ENCODE results near the gene LRRC7.
"Not testable (repeated sequence)": the region's sequence is repeated elsewhere in the genome, so short reads cannot be mapped to it uniquely, and the experiment has no call there.

LRRC7 gene

DNA sequence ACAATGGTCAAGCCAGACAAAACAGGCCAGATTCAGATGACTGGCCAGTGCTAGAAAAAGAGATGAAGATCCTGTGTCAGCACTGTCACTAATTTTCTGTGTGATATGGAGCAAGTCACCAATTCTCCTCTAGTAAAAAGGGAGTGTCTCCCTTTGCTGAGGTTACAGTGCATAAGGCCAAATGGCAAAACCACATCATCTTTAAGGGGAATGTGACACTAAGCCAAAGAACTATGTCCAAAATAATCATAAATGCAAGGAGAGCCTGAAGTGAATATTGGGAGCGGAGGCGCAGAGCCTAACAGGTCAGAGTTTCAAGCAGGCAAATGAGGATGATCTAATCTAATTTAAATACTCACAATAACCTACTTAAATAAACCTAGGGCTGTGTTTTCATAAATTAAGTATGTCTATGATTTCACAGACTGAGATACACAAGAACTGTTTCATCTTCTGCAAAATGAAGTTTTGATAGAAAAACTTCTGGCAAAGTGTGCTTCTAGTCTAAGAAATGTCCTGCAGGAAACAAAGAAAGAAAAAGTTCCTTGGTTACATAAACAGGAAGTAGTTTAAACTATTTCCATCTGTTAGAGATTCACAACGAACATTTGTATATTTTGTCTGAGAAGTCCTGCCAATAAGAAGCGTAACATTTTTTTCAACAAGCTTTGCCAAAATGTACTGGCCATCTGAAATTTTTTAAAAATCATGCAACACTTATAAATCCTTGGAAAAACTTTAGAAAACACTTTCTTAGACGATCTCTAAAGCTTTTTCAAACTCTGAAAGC is 347.4 kb downstream of the LRRC7 start:
- no peak overlapping the region for H3K4me3 ChIP-seq (ENCODE audit: low read depth, low read length)
- TF ChIP-seq, protein P1, sequence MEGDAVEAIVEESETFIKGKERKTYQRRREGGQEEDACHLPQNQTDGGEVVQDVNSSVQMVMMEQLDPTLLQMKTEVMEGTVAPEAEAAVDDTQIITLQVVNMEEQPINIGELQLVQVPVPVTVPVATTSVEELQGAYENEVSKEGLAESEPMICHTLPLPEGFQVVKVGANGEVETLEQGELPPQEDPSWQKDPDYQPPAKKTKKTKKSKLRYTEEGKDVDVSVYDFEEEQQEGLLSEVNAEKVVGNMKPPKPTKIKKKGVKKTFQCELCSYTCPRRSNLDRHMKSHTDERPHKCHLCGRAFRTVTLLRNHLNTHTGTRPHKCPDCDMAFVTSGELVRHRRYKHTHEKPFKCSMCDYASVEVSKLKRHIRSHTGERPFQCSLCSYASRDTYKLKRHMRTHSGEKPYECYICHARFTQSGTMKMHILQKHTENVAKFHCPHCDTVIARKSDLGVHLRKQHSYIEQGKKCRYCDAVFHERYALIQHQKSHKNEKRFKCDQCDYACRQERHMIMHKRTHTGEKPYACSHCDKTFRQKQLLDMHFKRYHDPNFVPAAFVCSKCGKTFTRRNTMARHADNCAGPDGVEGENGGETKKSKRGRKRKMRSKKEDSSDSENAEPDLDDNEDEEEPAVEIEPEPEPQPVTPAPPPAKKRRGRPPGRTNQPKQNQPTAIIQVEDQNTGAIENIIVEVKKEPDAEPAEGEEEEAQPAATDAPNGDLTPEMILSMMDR (IDR thresholded peaks at IDR 0.05; ENCODE audit: insufficient read depth, low read length, missing control alignments): no peak
- DNase-seq (ENCODE audit: low read depth, low spot score): no peak
- ChIA-PET POLR2A (no interaction called here), CTCF (no interaction called here)

DNA sequence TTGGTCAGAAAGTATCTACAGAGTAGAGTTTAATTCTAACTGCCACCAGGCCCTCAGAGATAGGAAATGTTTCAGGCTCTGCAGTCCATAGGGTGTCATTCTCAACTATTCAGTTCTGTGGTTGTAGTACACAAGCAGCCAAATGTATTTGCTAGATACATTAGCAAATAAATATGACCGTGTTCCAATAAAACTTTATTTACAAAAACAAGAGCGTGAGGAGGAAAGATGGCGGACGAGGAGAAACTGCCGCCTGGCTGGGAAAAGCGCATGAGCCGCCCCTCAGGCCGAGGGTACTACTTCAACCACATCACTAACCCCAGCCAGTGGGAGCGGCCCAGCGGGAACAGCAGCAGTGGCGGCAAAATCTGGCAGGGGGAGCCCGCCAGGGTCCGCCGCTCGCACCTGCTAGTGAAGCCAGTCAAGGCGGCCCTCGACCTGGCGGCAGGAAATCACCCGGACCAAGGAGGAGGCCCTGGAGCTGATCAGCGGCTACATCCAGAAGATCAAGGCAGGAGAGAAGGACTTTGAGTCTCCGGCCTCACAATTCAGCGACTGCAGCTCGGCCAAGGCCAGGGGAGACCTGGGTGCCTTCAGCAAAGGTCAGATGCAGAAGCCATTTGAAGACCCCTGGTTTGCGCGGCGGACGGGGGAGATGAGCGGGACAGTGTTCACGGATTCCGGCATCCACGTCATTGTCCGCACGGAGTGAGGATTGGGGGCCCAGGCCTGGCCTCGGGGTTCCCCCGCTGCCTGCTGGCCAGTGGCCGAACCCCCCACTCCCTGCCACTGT is 351.6 kb downstream of the LRRC7 start:
- H3K4me3 ChIP-seq (ENCODE audit: low read depth, low read length): no peak overlapping the region
- no peak for DNase-seq (ENCODE audit: low read depth, low spot score)
- ChIA-PET POLR2A (no interaction called here), CTCF (no interaction called here)
- TF ChIP-seq, protein P1 (IDR thresholded peaks at IDR 0.05; ENCODE audit: insufficient read depth, low read length, missing control alignments): no peak

DNA sequence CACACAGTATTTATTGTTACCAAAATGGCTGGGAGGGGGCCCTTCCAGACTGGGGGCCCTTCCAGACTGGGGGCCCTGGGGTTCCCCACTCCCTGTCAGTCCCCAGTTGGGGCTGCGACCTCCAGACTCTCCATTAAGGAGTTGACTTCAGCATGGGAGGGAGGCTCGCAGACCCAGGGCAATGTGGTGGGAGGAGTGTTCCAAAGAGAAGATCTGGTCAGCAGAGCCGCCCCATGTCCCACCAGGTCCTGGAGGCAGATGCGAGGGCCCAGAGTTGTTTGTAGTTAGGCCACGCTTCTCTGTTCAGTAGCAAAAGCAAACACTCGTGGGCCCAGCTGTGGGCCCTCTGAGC is 352.2 kb downstream of the LRRC7 start:
- H3K4me3 ChIP-seq (ENCODE audit: low read depth, low read length): no peak overlapping the region
- DNase-seq (ENCODE audit: low read depth, low spot score): no peak
- TF ChIP-seq, protein P1 (IDR thresholded peaks at IDR 0.05; ENCODE audit: insufficient read depth, low read length, missing control alignments): no peak
- CTCF ChIA-PET: no interaction called here
- POLR2A ChIA-PET: no interaction called here

DNA sequence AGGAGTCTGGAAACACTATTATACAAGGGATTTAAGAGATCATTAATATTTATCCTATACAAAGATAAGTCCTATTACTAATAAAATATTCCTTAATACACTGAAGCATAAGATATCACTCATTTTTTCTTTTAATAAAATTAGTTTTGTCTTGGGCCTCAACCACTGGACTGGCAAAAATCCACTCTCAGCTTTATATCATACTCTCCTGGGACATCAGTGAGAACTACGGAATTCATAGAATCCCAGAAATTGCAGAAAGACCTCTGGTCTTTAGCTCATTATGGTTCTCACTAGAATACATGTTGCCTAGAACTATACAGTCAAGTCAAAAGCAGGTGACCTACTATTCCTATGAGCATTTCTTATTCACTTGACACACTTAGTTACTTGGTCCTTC is 352.7 kb downstream of the LRRC7 start:
- POLR2A ChIA-PET: no interaction called here
- no peak for DNase-seq (ENCODE audit: low read depth, low spot score)
- CTCF ChIA-PET: no interaction called here
- H3K4me3 ChIP-seq (ENCODE audit: low read depth, low read length): no peak overlapping the region
- TF ChIP-seq, protein P1 (IDR thresholded peaks at IDR 0.05; ENCODE audit: insufficient read depth, low read length, missing control alignments): no peak

DNA sequence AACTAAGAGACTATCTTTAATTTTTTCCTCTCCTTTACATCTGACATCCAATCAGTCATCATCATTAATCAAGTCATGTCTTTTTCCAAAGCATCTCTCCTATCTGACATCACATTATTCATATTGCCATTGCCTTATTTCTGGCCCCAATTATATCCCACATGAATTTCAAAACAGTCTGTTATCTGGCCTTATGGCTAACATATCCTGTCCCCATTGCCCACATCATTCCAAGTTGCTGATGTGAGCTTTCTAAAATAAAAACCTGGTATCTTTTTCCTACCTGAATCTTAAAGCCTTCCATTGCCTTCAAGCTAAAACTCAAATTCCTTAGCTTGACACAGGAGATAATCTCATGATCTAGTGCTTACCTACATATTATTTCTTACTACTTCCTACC is 353.8 kb downstream of the LRRC7 start:
- no peak overlapping the region for H3K4me3 ChIP-seq (ENCODE audit: low read depth, low read length)
- no peak for DNase-seq (ENCODE audit: low read depth, low spot score)
- ChIA-PET POLR2A (no interaction called here), CTCF (no interaction called here)
- TF ChIP-seq, protein P1 (IDR thresholded peaks at IDR 0.05; ENCODE audit: insufficient read depth, low read length, missing control alignments): no peak

DNA sequence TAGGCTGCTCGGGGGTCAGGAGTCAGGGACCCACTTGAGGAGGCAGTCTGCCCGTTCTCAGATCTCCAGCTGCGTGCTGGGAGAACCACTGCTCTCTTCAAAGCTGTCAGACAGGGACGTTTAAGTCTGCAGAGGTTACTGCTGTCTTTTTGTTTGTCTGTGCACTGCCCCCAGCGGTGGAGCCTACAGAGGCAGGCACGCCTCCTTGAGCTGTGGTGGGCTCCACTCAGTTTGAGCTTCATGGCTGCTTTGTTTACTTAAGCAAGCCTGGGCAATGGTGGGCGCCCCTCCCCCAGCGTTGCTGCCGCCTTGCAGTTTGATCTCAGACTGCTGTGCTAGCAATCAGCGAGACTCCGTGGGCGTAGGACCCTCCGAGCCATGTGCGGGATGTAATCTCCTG is 360.5 kb downstream of the LRRC7 start:
- CTCF ChIA-PET; DNase-seq (ENCODE audit: low read depth, low spot score); POLR2A ChIA-PET; H3K4me3 ChIP-seq (ENCODE audit: low read depth, low read length): not testable (repeated sequence)
